Mesothelial cell of epicardium (in vitro differentiated cells): Measurements from ENCODE around the gene LMOD1. TPM values are rescaled to one million over a fixed set of nuclear protein-coding genes. Genes with fewer than 3 reads are reported as not detected.
A peak's percentile ranks its signal among the peaks of the same experiment; 100 is the strongest.

ENCODE experiments used
- DNase-seq, 2 experiments: peaks; one replicate each; pipeline ENCODE4 v3.0.0; 2021; ENCODE audit warnings: low spot score in 2 of 2; ENCODE audit not compliant: unreplicated experiment in 2 of 2
- H3K27ac Mint-ChIP-seq: 2 replicates; pipeline ENCODE4 v1.8.0; 2021; ENCODE audit warnings: mixed read lengths
- H3K27me3 Mint-ChIP-seq: 2 replicates; pipeline ENCODE4 v1.8.0; 2021; ENCODE audit warnings: low read depth, mixed read lengths
- H3K36me3 Mint-ChIP-seq: 2 replicates; pipeline ENCODE4 v1.8.0; 2021; ENCODE audit warnings: mixed read lengths
- H3K4me1 Mint-ChIP-seq: 2 replicates; pipeline ENCODE4 v1.8.0; 2021; ENCODE audit warnings: mixed read lengths
- H3K4me3 Mint-ChIP-seq: 2 replicates; pipeline ENCODE4 v1.8.0; 2021; ENCODE audit warnings: mild to moderate bottlenecking, moderate library complexity, mixed read lengths
- H3K9me3 Mint-ChIP-seq: 2 replicates; pipeline ENCODE4 v1.8.0; 2021; ENCODE audit warnings: mixed read lengths
- CTCF ChIP-seq: fragments of 200-600 bp; sonication (generic); IDR thresholded peaks from one replicate; pipeline ENCODE4 v1.5.0; 2021; ENCODE audit warnings: antibody characterized with exemption; ENCODE audit not compliant: unreplicated experiment
- total RNA-seq: library from RNA; stranded (reverse); gene quantifications from 3 replicates; pipeline ENCODE4 v1.2.1, GENCODE V29; 2021

The LMOD1 gene
- total RNA-seq, 1 donor from 2014 or later: 5.4 TPM

GRCh38 chr1:201939574-201939973, 6.8 kb downstream of the LMOD1 start:
- TF ChIP-seq CTCF: no peak
- Mint-ChIP-seq H3K27ac (peak overlapping the region; percentile 44), H3K27me3 (no peaks in the 10 kb centered on the region), H3K36me3 (no peaks in the 10 kb centered on the region), H3K4me1 (peaks cover 31% of the 10 kb centered on the region), H3K9me3 (no peaks in the 10 kb centered on the region), H3K4me3 (no peak overlapping the region)
- DNase-seq: no peak

GRCh38 chr1:201939148-201939547, 7.2 kb downstream of the LMOD1 start:
- H3K27ac Mint-ChIP-seq: peak overlapping the region; percentile 44
- no peaks in the 10 kb centered on the region for H3K9me3 Mint-ChIP-seq
- no peak overlapping the region for H3K4me3 Mint-ChIP-seq

GRCh38 chr1:201938440-201939035, 7.8 kb downstream of the LMOD1 start:
- Mint-ChIP-seq H3K27ac (peak overlapping the region; percentile 50), H3K36me3 (no peaks in the 10 kb centered on the region), H3K4me1 (peaks cover 34% of the 10 kb centered on the region), H3K4me3 (no peak overlapping the region), H3K9me3 (no peaks in the 10 kb centered on the region), H3K27me3 (no peaks in the 10 kb centered on the region)
- no peak for DNase-seq
- no peak for TF ChIP-seq CTCF

More at GRCh38 chr1:201939148-201939547, 7.2 kb downstream of the LMOD1 start:
- Mint-ChIP-seq H3K4me1 (peaks cover 34% of the 10 kb centered on the region), H3K27me3 (no peaks in the 10 kb centered on the region), H3K36me3 (no peaks in the 10 kb centered on the region)
- DNase-seq: no peak
- TF ChIP-seq CTCF: no peak

- no peak for DNase-seq
- H3K27ac Mint-ChIP-seq: peak overlapping the region; percentile 12
- H3K36me3 Mint-ChIP-seq: no peaks in the 10 kb centered on the region
- peaks cover 34% of the 10 kb centered on the region for H3K4me1 Mint-ChIP-seq
- no peaks in the 10 kb centered on the region for H3K9me3 Mint-ChIP-seq
- no peak overlapping the region for H3K4me3 Mint-ChIP-seq
- no peaks in the 10 kb centered on the region for H3K27me3 Mint-ChIP-seq
- TF ChIP-seq CTCF: no peak
These were observed 8.6 kb downstream of the LMOD1 start for GRCh38 chr1:201937624-201938213.

- DNase-seq: no peak
- Mint-ChIP-seq H3K27ac (no peak overlapping the region), H3K9me3 (no peaks in the 10 kb centered on the region), H3K36me3 (no peaks in the 10 kb centered on the region), H3K4me3 (no peak overlapping the region), H3K27me3 (no peaks in the 10 kb centered on the region), H3K4me1 (peaks cover 14% of the 10 kb centered on the region)
- no peak for TF ChIP-seq CTCF
These were observed 12.4 kb downstream of the LMOD1 start for GRCh38 chr1:201933840-201934430.
